Daoy (cell line): ENCODE data around the gene HEXIM1. TPM values are rescaled to one million over a fixed set of nuclear protein-coding genes. Genes with fewer than 3 reads are reported as not detected.

Experiments used
- DNase-seq: peaks from one replicate; pipeline ENCODE4 v3.0.0-alpha.2; 2015; ENCODE audit warnings: low read depth
- total RNA-seq: library from RNA; depleted of rRNA; stranded (reverse); fragments of >200 nt; shearing (Covaris generic); gene quantifications from 2 replicates; pipeline ENCODE4 v1.2.3, GENCODE V29; 2014

The HEXIM1 gene
- total RNA-seq, 1 experiment from 2014 or later = 7.2 TPM

DNA sequence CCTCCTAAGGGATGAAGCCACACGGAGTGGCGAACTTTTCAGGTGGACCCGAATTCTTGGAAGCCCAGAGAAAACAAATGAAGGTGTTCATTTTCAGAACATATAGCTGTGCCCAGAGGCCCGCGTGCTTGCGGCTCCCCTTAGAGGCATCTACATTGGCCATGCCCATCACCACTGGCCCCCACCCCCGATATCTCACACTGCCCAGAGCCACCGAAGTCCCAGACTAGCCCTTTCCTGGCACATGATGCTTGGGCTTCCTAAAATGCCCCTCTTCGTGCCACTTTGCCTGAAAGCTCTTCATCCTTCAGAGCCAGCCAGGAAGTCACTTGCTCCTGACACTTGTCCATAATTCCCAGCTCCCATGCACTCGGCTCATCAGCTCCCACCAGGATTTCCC lies 2.1 kb upstream of the HEXIM1 start:
- no peak for DNase-seq

DNA sequence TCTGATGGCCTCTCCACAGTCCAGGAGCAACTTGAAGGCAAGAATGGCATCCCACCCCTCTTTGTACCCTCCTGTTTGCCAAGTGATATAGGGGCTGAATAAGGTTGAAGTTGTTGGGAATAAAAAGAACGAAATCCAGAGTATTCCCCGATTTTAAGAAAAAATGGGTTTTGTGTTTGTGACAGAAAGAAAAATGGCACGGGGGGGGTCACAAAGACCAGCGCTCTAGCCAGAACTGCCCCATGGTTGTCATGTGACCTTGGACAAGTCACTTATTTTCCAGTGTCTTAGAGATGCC lies 1.7 kb upstream of the HEXIM1 start:
- no peak for DNase-seq

DNA sequence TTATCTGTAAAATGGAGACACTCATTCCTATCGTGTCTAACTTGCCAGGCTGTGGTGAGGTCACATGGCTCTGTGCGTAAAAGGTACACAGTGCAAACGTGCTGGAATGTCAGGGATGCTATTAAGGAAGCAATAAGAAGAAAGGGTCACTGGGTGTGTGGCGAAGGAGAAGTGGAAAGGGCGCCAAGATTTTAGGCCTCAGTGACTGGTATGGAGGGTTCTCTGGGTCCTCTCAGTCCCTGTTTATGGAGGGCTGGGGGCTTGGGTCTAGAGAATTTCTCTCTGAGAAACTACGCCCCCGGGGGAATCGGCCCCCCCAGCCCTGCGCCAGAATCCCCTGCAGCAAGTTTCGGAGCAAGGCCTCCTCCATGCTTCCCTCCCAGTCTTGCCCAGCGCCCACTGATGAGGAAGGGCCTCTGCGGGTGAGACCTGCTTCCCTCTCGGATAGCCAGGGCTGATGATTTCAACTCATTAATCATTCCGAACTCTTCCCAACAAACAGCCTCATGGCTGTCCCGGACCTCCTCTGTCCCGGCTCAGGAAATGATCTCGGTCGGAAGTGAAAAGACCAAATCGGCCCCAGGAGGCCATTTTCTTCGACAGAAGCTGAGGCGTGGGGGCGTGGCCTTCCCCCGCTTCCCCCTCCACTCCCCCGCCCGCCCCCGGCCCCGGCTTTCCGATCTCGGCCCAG lies 1.2 kb upstream of the HEXIM1 start:
- DNase-seq = peak; percentile 84

DNA sequence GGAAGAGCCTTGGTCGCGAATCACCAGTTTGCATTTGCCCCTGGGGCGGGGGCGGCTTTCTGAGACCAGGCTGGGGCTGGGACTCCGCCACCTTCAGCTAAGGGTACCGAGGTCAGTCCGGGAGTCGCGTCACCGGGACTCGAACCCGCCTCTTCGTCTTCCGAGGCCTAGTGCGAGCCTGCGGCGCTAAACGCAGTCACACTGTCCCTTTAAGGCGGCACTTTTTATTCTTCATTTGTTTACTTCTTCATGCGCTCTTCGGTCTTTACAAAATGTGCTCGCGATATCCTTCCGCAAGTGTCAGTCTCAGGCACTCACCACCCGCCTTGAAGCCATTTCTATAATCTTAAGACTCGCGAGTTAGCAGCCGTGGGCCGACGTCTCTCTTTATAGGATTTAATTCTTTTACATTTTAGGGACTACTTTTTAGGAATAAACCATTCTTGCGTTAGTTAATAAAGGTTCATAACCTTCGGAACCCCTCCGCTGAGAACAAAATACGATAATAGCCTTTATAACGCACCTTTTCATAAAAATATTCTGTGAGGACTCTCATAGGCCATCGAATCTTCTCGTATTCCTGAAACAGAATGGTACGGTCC lies 593 bp upstream of the HEXIM1 start:
- peak; percentile 89 for DNase-seq

DNA sequence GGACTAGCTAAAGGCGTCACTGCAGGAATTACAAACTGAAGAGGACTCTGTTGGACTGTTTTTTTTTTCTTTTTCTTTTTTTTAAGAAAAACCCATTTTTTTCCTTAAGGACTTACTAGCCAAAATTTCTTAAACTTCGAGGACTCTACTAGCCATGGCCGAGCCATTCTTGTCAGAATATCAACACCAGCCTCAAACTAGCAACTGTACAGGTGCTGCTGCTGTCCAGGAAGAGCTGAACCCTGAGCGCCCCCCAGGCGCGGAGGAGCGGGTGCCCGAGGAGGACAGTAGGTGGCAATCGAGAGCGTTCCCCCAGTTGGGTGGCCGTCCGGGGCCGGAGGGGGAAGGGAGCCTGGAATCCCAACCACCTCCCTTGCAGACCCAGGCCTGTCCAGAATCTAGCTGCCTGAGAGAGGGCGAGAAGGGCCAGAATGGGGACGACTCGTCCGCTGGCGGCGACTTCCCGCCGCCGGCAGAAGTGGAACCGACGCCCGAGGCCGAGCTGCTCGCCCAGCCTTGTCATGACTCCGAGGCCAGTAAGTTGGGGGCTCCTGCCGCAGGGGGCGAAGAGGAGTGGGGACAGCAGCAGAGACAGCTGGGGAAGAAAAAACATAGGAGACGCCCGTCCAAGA lies 878 bp downstream of the HEXIM1 start:
- DNase-seq = peak; percentile 89

DNA sequence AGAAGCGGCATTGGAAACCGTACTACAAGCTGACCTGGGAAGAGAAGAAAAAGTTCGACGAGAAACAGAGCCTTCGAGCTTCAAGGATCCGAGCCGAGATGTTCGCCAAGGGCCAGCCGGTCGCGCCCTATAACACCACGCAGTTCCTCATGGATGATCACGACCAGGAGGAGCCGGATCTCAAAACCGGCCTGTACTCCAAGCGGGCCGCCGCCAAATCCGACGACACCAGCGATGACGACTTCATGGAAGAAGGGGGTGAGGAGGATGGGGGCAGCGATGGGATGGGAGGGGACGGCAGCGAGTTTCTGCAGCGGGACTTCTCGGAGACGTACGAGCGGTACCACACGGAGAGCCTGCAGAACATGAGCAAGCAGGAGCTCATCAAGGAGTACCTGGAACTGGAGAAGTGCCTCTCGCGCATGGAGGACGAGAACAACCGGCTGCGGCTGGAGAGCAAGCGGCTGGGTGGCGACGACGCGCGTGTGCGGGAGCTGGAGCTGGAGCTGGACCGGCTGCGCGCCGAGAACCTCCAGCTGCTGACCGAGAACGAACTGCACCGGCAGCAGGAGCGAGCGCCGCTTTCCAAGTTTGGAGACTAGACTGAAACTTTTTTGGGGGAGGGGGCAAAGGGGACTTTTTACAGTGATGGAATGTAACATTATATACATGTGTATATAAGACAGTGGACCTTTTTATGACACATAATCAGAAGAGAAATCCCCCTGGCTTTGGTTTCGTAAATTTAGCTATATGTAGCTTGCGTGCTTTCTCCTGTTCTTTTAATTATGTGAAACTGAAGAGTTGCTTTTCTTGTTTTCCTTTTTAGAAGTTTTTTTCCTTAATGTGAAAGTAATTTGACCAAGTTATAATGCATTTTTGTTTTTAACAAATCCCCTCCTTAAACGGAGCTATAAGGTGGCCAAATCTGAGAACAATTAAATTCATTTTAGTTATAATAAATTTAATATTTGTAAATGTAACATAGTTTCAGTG lies 1.7 kb downstream of the HEXIM1 start:
- DNase-seq = peak; percentile 72

DNA sequence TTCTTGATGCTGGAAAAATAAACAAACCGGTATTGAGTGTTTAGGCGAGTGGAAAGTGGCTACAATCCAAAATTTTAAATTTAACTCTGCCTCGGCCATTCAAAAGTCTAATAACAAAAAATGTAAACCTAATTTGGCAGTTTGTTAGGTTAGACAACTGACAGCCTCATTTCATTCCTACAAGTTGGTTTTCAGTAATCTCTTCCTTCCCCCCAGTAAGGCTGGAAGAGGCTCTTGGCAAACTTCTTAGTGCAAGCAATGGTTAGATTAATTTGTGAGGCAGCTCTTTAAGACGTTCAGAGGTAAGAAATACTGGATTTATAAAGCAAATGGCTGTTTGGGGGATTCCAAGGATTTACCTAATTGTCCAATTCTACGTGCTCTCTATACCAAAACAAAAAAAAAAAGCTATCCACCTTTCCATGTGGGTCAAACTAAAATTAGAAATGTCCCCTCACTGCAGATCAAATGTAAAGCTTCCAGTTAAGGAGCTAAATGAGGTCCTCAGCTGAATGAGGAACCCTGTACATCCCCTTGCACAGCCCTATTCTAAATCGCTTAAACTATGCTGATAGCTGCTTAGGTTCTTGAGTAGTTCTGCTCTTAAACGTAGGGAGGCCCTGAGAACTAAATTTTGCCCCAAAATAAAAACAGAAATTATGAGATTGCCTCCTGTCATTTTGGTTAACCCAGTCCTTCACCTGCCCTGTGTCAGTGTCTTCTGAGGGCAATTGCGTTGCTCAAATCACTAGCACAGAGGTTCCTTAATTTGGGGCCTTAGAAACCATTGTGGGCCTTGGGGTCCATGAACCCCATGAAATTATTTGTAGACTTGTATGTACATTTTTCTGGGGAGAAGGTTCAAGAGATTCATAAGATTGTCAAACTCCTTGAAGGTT lies 2.9 kb downstream of the HEXIM1 start:
- DNase-seq = no peak

DNA sequence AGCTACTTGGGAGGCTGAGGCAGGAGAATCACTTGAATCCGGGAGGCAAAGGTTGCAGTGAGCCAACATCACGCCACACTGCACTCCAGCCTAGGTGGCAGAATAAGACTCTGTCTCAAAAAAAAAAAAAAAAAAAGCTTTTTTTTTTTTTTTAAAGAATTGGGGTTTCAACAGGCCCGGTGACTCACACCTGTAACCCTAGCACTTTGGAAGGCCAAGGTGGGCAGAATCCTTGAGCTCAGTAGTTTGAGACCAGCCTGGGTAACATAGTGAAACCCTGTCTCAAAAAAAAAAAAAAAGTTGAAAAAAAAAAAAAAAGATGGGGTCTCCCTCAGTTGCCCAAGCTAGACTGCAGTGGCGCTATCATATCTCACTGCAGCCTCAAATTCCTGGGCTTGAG lies 6.8 kb downstream of the HEXIM1 start:
- no peak for DNase-seq

DNA sequence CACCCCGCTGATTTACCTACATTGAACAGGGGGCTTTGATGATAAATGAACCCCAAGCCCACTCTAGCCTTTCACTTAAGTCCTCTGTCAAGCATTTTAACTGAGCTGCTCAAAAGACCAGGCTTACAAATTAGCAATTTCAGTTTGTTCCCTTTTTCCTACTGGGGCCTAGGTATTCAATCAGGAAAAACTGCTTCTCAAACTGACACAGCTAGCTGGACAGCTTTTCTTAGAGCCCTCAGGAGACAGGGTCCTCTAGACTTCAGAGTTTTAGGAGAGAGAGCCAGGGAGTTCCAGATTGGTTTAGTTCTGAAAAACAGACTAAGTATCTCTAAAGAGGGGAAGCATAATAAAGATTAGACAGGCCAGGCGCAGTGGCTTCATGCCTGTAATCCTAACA lies 7.2 kb downstream of the HEXIM1 start:
- no peak for DNase-seq

DNA sequence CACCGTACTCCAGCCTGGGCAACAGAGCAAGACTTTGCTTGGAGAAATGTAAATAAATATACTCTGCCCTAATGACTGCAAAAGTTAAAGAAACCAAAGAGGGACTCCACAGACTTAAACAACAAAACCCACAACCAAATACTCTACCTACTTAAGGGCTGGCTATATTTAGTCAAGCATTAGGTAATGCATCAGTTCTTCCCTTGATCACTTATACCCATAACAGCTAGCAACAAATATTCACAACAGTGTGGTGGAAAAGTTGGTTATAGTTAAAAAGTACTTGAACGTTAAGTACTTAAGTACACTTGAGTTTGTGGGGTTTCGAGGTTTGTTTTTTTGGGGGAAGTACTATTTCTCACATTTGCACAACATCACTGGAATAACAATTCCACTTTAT lies 8.0 kb downstream of the HEXIM1 start:
- no peak for DNase-seq

DNA sequence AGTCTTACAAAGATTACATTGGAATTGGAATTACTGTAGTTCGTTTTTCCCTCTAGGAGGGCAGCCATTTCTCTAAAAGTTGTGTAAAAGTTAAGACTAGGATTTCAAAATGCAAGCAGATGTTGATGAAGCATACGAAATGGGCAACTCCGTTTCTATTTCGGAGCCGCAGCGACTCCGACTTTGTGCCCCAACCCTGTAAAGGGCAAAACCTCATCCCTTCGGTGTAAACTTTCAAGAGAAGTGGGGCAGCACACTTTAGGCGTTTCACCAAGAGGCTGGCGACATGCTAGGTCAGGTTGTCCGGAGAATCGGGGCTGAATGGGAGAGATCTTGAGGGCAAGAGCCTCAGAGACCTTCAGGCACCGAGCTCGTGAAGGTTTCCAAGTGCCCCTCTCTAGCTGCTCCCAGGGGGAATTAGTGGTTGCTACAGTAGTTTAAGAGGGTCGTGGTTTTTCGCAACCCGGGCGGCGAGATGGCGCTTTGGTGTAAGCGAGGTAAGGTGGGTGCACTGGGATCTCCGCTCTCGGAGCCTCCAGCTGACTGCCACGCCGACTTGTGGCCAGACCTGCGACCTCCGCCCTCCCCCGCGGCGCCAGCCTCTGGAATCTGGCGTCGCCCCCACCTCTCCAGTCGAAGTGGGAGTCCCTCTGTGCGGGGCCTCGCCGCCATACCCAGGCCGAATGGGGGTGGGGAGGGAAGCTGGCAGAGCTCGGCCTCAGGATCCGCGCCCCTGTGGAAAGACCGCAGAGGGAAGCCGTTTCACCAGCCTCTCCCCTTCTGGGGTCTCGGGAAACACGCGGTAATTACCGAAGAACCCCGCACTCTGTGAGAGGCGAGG lies 12.4 kb downstream of the HEXIM1 start:
- DNase-seq = peak; percentile 71

DNA sequence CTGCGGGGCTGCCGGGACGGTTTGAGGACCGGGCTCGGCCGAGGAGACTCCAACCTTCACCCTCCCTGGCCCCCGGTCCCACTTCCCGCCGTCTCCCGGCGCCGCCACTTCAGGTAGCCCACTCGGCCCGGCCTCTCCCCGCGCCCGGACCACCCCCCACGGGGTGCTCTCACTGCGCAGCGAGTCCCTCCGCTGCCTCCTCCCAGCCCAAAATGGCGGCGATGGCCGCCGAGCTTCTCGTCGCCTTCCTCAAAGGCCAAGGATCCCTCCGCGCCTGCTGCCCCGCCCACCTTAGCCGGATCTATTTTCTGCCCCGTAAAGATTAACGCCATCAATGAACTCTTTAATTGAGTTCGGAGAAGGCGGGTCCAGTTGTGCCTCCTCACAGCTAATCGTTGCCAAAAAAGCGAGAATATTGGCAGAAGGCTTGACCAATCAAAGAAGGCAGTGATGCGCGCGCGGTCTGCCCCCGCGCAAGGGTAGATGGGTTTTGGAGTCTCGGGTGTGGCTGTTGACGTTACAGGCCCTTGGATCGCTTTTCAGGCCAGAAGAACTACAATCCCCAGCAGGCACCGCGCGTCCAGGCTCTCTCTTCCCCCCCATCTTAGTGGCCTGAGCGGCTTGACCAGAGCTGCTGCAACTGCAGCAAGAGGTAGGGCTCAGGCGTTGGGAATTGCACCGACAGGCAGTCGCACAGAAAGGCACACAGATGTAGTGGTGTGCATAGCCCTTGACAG lies 13.2 kb downstream of the HEXIM1 start, which contains the start of gene HEXIM2:
Gene HEXIM2, plus strand, starts transcription at position 588 of the 737 bp plus-strand sequence. CDS start 919 bp downstream, outside the sequence.
- peak; percentile 99 for DNase-seq

DNA sequence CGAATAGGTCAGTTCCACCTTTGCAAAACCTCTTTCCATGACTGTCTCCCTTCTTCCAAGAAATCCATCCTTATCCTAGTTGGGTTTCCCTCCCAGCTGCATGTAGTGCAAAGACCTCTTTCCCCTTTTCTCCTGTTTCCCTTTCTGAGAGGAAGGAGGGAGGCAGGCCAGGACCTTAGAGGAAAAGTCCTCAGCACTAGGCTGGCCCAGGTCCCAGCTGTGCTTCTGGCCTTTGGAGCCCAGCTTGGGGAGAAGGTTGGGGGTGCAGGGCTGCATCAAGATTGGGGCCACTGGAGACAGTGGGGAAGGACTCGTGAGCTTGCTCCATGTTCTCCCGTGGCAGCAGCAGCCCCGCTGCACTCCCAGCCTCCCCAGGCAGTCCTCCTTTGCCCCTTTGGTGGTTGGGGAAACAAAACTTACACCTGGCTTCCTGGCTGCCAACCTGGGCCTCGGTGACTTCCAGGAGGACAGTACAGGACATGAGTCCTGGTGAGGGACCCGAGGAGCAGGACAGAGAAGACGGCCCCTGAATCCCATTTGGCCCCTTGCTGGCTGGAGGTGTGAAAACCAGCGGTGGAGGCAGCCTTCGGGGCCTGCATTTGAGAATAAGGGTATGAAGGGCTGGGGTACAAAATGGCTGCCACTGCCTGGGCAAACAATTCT lies 13.9 kb downstream of the HEXIM1 start:
- no peak for DNase-seq

DNA sequence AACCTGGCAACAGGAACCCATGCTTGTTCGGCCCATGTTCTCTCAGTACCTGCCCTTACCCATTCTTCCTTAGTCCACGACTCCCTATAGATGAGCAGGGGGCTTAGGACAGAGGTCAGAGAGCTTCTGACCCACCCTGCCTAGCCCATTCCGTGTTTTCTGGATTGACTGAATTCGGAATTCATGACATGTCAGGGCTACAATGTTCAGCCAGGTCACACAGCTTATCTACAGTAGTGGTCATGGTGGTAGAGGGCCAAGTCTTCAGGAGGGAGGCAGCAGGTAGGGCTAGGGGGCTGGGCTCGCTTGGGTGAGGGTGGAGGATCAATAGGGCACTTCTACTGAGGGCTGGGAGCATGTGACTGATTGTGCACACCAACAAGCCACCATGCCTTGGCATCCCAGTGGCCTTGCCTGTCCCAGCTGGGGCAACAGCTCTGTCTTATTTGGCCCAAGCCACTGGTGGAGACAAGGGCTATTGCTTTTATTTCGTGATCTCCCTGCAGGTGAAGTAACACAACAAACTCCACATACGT lies 16.5 kb downstream of the HEXIM1 start:
- DNase-seq = no peak

DNA sequence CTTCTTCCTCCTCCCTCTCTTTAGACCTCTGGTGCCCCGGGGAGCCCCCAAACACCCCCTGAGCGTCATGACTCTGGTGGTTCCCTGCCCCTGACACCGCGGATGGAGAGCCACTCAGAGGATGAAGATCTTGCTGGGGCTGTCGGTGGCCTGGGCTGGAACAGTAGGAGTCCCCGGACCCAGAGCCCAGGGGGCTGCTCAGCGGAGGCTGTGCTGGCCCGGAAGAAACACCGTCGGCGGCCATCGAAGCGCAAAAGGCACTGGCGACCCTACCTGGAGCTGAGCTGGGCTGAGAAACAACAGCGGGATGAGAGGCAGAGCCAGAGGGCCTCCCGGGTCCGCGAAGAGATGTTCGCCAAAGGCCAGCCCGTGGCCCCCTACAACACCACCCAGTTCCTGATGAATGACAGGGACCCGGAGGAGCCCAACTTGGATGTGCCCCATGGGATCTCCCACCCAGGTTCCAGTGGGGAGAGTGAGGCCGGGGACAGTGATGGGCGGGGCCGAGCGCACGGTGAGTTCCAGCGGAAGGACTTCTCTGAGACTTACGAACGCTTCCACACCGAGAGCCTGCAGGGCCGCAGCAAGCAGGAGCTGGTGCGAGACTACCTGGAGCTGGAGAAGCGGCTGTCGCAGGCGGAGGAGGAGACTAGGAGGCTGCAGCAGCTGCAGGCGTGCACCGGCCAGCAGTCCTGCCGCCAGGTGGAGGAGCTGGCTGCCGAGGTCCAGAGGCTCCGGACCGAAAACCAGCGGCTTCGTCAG lies 20.9 kb downstream of the HEXIM1 start:
- no peak for DNase-seq

DNA sequence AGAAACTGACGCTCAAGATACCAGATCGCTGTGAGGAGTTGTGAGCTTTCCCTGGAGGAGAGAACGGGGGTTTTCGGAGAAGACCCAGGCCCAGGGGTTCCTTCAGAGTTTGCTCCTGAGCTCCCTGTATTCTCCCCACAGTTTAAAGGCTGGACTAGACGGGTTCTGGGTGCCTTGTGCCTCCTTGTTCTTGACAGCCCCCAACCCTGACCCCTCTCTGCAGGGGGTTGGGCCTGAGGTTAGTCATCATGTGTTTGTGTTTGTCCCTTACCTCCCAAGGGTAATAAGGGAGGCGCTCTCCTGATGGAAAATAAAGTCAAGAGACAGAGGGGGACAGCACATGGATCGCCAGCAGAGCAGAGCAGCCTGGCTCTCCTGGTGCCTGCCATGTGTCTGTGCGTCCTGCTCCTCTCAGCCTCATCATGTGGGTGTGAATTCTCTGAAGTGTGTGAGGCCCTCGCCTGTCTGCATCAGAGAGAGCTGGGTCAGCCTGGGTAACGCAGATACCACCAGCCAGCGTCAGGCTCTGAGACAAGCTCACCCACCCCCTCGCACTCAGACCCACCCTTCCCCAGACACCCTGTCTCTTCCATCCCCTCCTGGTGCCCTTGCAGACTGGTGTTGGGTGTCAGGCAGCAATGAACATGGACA lies 22.1 kb downstream of the HEXIM1 start:
- no peak for DNase-seq

DNA sequence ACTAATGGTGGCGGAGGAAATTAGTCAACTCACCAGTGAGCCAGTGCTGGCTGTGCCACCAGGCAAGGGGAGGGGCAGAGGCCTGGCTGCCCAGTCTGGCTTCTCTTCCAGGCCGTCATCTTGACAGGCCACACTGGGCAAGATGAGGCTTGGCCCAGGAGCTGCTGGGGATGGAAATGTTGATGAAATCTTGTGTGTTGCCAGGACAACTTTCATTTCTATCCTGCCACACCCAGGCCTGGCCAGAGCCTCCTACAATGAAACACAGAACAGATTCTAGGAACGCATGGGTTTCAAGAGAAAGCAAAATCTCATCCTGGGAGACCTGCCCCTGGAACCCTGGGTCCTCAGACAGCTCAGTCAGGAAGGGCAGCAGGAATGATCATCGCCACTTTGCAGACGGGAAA lies 22.7 kb downstream of the HEXIM1 start:
- DNase-seq = peak; percentile 82
